IMR-90 (cell line): ENCODE data around the gene QDPR. TPM values are rescaled to one million over a fixed set of nuclear protein-coding genes. Genes with fewer than 3 reads are reported as not detected.

ENCODE experiments used
- ATAC-seq: fragments of 200-7000 bp; cut with Tn5 transposase; 2 replicates; pipeline ENCODE4 v1.9.1; 2020; ENCODE audit warnings: low read depth, mild to moderate bottlenecking, moderate library complexity
- BruUV-seq: library from RNA; stranded (reverse); fragments of 400-500 nt; replicated peaks from 2 replicates; lab custom pipeline; 2021; lab: Mats Ljungman, UMichigan
- CTCF ChIA-PET: fragments of 300-600 bp; formaldehyde crosslinking; extraction: SDS; loops from one replicate; lab custom pipeline; 2021; ENCODE audit warnings: antibody characterized with exemption; lab: Yijun Ruan, JAX
- POLR2A ChIA-PET: fragments of 300-600 bp; sonication (Branson Sonifier 250); formaldehyde crosslinking; loops from one replicate; lab custom pipeline; 2022; ENCODE audit warnings: antibody characterized with exemption; ENCODE audit not compliant: unreplicated experiment; lab: Charles Lee
- DNase-seq: peaks from one replicate; pipeline ENCODE4 v3.0.0; 2013
- H2AFZ ChIP-seq: replicated peaks from 2 replicates; pipeline ENCODE3; 2013; ENCODE audit warnings: low read length, mild to moderate bottlenecking; ENCODE audit not compliant: poor library complexity
- H2AK5ac ChIP-seq: 2 replicates; pipeline ENCODE4 v1.6.1; 2013; ENCODE audit warnings: low read depth, low read length, inconsistent platforms
- H2AK9ac ChIP-seq: replicated peaks from 2 replicates; pipeline ENCODE3; 2013; ENCODE audit warnings: mild to moderate bottlenecking, low read depth, low read length, moderate library complexity; ENCODE audit not compliant: poor library complexity
- H2BK120ac ChIP-seq: 2 replicates; pipeline ENCODE4 v1.6.1; 2013; ENCODE audit warnings: low read depth, low read length, inconsistent platforms
- H2BK15ac ChIP-seq: 3 replicates; pipeline ENCODE4 v1.6.1; 2013; ENCODE audit warnings: low read depth, low read length, inconsistent platforms
- H2BK20ac ChIP-seq: 2 replicates; pipeline ENCODE4 v1.6.1; 2013; ENCODE audit warnings: low read depth, mild to moderate bottlenecking, inconsistent platforms, low read length, moderate library complexity
- H2BK5ac ChIP-seq: 2 replicates; pipeline ENCODE4 v1.6.1; 2013; ENCODE audit warnings: mild to moderate bottlenecking, low read depth, low read length, inconsistent platforms; ENCODE audit not compliant: poor library complexity, severe bottlenecking
- H3K14ac ChIP-seq: replicated peaks from 2 replicates; pipeline ENCODE4 v1.6.1; 2013; ENCODE audit warnings: low read depth, low read length, inconsistent platforms
- H3K18ac ChIP-seq: 2 replicates; pipeline ENCODE4 v1.6.1; 2013; ENCODE audit warnings: low read depth, low read length, control low read depth
- H3K23ac ChIP-seq: 2 replicates; pipeline ENCODE4 v1.6.1; 2013; ENCODE audit warnings: low read depth, low read length, inconsistent platforms
- H3K27ac ChIP-seq: 2 replicates; pipeline ENCODE4 v1.5.1; 2013; ENCODE audit warnings: mild to moderate bottlenecking, control low read depth, low read length; ENCODE audit not compliant: insufficient read depth
- H3K27me3 ChIP-seq: 2 replicates; pipeline ENCODE4 v1.6.1; 2013; ENCODE audit warnings: low read length; ENCODE audit not compliant: control insufficient read depth, insufficient read depth
- H3K36me3 ChIP-seq: 2 replicates; pipeline ENCODE4 v1.6.1; 2013; ENCODE audit warnings: low read length, mixed read lengths; ENCODE audit not compliant: control insufficient read depth, insufficient read depth
- H3K4ac ChIP-seq: 2 replicates; pipeline ENCODE4 v1.6.1; 2013; ENCODE audit warnings: low read depth, low read length, inconsistent platforms
- H3K4me1 ChIP-seq: 2 replicates; pipeline ENCODE4 v1.6.1; 2013; ENCODE audit warnings: low read length, mixed read lengths; ENCODE audit not compliant: control insufficient read depth, insufficient read depth
- H3K4me2 ChIP-seq: 2 replicates; pipeline ENCODE4 v1.6.1; 2013; ENCODE audit warnings: low read depth, mild to moderate bottlenecking, control low read depth, low read length, moderate library complexity
- H3K4me3 ChIP-seq: 2 replicates; pipeline ENCODE4 v1.5.1; 2013; ENCODE audit warnings: low read depth, mild to moderate bottlenecking, control low read depth, low read length, moderate library complexity; ENCODE audit not compliant: insufficient read depth
- H3K56ac ChIP-seq: 2 replicates; pipeline ENCODE4 v1.6.1; 2013; ENCODE audit warnings: low read length, inconsistent platforms; ENCODE audit not compliant: insufficient read depth; ENCODE audit errors: extremely low read depth
- H3K79me1 ChIP-seq, 2 experiments: 2 replicates each; pipeline ENCODE4 v1.6.1; 2013; ENCODE audit warnings: low read length in 2 of 2, inconsistent platforms in 1 of 2, low read depth in 1 of 2
- H3K9ac ChIP-seq: 2 replicates; pipeline ENCODE4 v1.6.1; 2013; ENCODE audit warnings: low read depth, low read length, control low read depth
- H3K9me1 ChIP-seq: 2 replicates; pipeline ENCODE4 v1.6.1; 2013; ENCODE audit warnings: low read length, inconsistent platforms; ENCODE audit not compliant: insufficient read depth
- H3K9me3 ChIP-seq: 2 replicates; pipeline ENCODE4 v1.6.1; 2013; ENCODE audit warnings: low read length; ENCODE audit not compliant: control insufficient read depth, insufficient read depth
- H4K20me1 ChIP-seq: 2 replicates; pipeline ENCODE4 v1.6.1; 2013; ENCODE audit warnings: low read length, inconsistent platforms; ENCODE audit not compliant: insufficient read depth
- H4K5ac ChIP-seq: 2 replicates; pipeline ENCODE4 v1.6.1; 2013; ENCODE audit warnings: mild to moderate bottlenecking, low read depth, low read length, control low read depth
- H4K8ac ChIP-seq, 2 experiments: 2 replicates each; pipeline ENCODE4 v1.6.1; 2013; ENCODE audit warnings: low read depth in 2 of 2, low read length in 2 of 2, control low read depth in 1 of 2, inconsistent platforms in 1 of 2
- H4K91ac ChIP-seq: 2 replicates; pipeline ENCODE4 v1.6.1; 2013; ENCODE audit warnings: low read depth, low read length, inconsistent platforms; ENCODE audit not compliant: insufficient read depth
- CEBPB ChIP-seq: IDR thresholded peaks from 2 replicates; pipeline ENCODE4 v1.6.1; 2012; ENCODE audit warnings: low read depth, low read length, improper control_type of control experiment
- NFE2L2 ChIP-seq: fragments of 150-350 bp; IDR thresholded peaks from 2 replicates; pipeline ENCODE4 v1.6.1; 2016; ENCODE audit warnings: low read depth, mild to moderate bottlenecking, low read length
- dilution Hi-C: fragments of 300-500 bp; cut with HindIII; formaldehyde crosslinking; loops from one replicate; pipeline ENCODE4 v1.14.3; 2018; ENCODE audit warnings: low sequenced_read_pairs; ENCODE audit not compliant: unreplicated experiment
- in situ Hi-C: fragments of 300-500 bp; cut with MboI; formaldehyde crosslinking; loops from 3 replicates; pipeline ENCODE4 v1.14.3; 2019; ENCODE audit warnings: low sequenced_read_pairs, inconsistent platforms, mixed read lengths
- intact Hi-C: fragments of 100-400 bp; cut with micrococcal nuclease; formaldehyde crosslinking; loops from 2 replicates; pipeline ENCODE4 v1.10.0; 2022
- polyA plus RNA-seq, 3 experiments: library from polyadenylated mRNA; depleted of rRNA; stranded (reverse); fragments of >200 nt; gene quantifications; 2 replicates each; pipeline ENCODE4 v1.2.3, GENCODE V29; 2012; ENCODE audit warnings: low replicate concordance in 1 of 3
- total RNA-seq: library from RNA; depleted of rRNA; stranded (reverse); fragments of >200 nt; gene quantifications from 2 replicates; pipeline ENCODE4 v1.2.3, GENCODE V29; 2012

The QDPR gene
- total and polyA plus RNA-seq, 2 of the 4 experiments (the other 2 are of a cell fraction) = 10.4 to 31.1 TPM

DNA sequence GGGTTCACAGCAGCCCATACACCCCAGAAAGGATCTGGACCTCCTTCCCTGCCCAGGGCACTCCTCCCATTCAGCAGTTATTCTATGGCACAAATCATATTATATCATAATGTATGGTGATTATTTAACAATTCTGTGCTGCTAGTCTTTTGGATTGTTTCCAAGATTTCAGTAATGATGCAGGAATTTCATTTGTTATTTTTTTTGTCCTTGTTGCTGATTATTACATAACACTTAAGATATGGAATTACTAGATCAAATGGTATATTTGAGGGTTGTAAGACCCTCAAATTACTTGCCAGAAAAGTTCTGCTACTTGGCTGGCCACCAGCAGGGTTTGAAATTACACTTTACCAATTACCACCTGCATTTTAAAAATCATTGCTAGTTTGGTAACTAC is 36.4 kb downstream of the QDPR start:
- no peaks in the 10 kb centered on the region for H3K9me3 ChIP-seq
- ChIA-PET CTCF (no interaction called here), POLR2A (no interaction called here)
- no peak overlapping the region for H2BK20ac ChIP-seq
- no peak overlapping the region for H2BK120ac ChIP-seq
- H3K18ac ChIP-seq = no peak overlapping the region
- no peak overlapping the region for H4K91ac ChIP-seq
- H3K36me3 ChIP-seq = no peaks in the 10 kb centered on the region
- H3K4me3 ChIP-seq = no peak overlapping the region
- H3K4me2 ChIP-seq = no peak overlapping the region
- no TSS peak for BruUV-seq
- no peak overlapping the region for H4K8ac ChIP-seq
- no peaks in the 10 kb centered on the region for H3K27me3 ChIP-seq
- no peaks in the 10 kb centered on the region for H3K79me1 ChIP-seq
- no peak overlapping the region for H4K5ac ChIP-seq
- no peak overlapping the region for H2AK9ac ChIP-seq
- H3K14ac ChIP-seq = no peak overlapping the region
- TF ChIP-seq CEBPB (peak; percentile 95), NFE2L2 (no peak)
- no peak overlapping the region for H3K23ac ChIP-seq
- H2AK5ac ChIP-seq = no peak overlapping the region
- H3K4me1 ChIP-seq = no peaks in the 10 kb centered on the region
- no peak overlapping the region for H3K56ac ChIP-seq
- H3K4ac ChIP-seq = no peak overlapping the region
- no peak overlapping the region for H3K9ac ChIP-seq
- no peaks in the 10 kb centered on the region for H4K20me1 ChIP-seq
- peaks cover 2% of the 10 kb centered on the region; the same call in 1 of the 2 replicates for H3K9me1 ChIP-seq
- H2BK5ac ChIP-seq = no peak overlapping the region
- H3K27ac ChIP-seq = no peak overlapping the region
- DNase-seq = peak; percentile 59
- in situ Hi-C loops (no loop called here), intact Hi-C loops (loop anchor here (10.0 kb wide), 1 partner anchor 581 kb away; the partner anchor contains the start of gene LDB2), dilution Hi-C loops (no loop called here)
- no peak overlapping the region for H2BK15ac ChIP-seq
- ATAC-seq = 0 out of 2 replicates have a peak, but pooled peaks have one; percentile 11
- no peak overlapping the region for H2AFZ ChIP-seq
